Loucy (cell line): Measurements from ENCODE around the gene SAFB2.

ENCODE experiments used
- H2AFZ ChIP-seq: fragments of 200-600 bp; sonication (generic); 2 replicates; pipeline ENCODE4 v1.6.0; 2016; ENCODE audit warnings: antibody characterized with exemption, mild to moderate bottlenecking, low read length, moderate library complexity
- H3F3A ChIP-seq: fragments of 200-600 bp; 2 replicates; pipeline ENCODE4 v1.6.0; 2016; ENCODE audit warnings: antibody characterized with exemption, low read depth, mild to moderate bottlenecking
- H3K27me3 ChIP-seq: fragments of 200-600 bp; sonication (generic); 2 replicates; pipeline ENCODE4 v1.6.1; 2014; ENCODE audit warnings: low read length, mild to moderate bottlenecking; ENCODE audit not compliant: insufficient read depth, poor library complexity, severe bottlenecking
- H3K36me3 ChIP-seq: fragments of 200-600 bp; sonication (generic); 2 replicates; pipeline ENCODE4 v1.6.1; 2016; ENCODE audit warnings: low read length; ENCODE audit not compliant: insufficient read depth
- H3K4me1 ChIP-seq: fragments of 200-600 bp; sonication (generic); 2 replicates; pipeline ENCODE4 v1.5.1; 2014; ENCODE audit warnings: low read length, mild to moderate bottlenecking; ENCODE audit not compliant: insufficient read depth, poor library complexity, severe bottlenecking
- H3K4me2 ChIP-seq: fragments of 200-600 bp; sonication (generic); 2 replicates; pipeline ENCODE4 v1.6.0; 2014; ENCODE audit warnings: antibody characterized with exemption, low read length, low read depth, mild to moderate bottlenecking; ENCODE audit not compliant: poor library complexity, severe bottlenecking
- H3K4me3 ChIP-seq: fragments of 200-600 bp; sonication (generic); 2 replicates; pipeline ENCODE4 v1.5.1; 2014; ENCODE audit warnings: low read length, mild to moderate bottlenecking, mixed read lengths; ENCODE audit not compliant: poor library complexity, severe bottlenecking
- H3K79me2 ChIP-seq: fragments of 200-600 bp; sonication (generic); 2 replicates; pipeline ENCODE4 v1.6.1; 2014; ENCODE audit warnings: low read length; ENCODE audit not compliant: insufficient read depth
- H3K9ac ChIP-seq: fragments of 200-600 bp; sonication (generic); 2 replicates; pipeline ENCODE4 v1.6.0; 2014; ENCODE audit warnings: mild to moderate bottlenecking, low read depth, low read length, moderate library complexity; ENCODE audit not compliant: poor library complexity, severe bottlenecking
- H3K9me2 ChIP-seq: fragments of 200-600 bp; sonication (generic); replicated peaks from 2 replicates; pipeline ENCODE4 v1.6.1; 2016; ENCODE audit warnings: low read depth, low read length, mixed read lengths
- H3K9me3 ChIP-seq: fragments of 200-600 bp; sonication (generic); 2 replicates; pipeline ENCODE4 v1.6.1; 2014; ENCODE audit warnings: mild to moderate bottlenecking, antibody characterized with exemption, low read length, low read depth; ENCODE audit not compliant: insufficient read depth
- H4K20me1 ChIP-seq: fragments of 200-600 bp; sonication (generic); 2 replicates; pipeline ENCODE4 v1.6.0; 2014; ENCODE audit warnings: antibody characterized with exemption, low read length, mild to moderate bottlenecking; ENCODE audit not compliant: insufficient read depth, poor library complexity, severe bottlenecking
- EZH2phosphoT487 ChIP-seq: fragments of 200-600 bp; IDR thresholded peaks from 2 replicates; pipeline ENCODE4 v1.6.1; 2018; ENCODE audit warnings: antibody characterized with exemption, mild to moderate bottlenecking, moderate library complexity, borderline replicate concordance
- TF ChIP-seq, protein P1 (sequence below): fragments of 200-600 bp; sonication (generic); conservative IDR thresholded peaks from 2 replicates; pipeline ENCODE4 v1.5.1; 2014; ENCODE audit warnings: mild to moderate bottlenecking, antibody characterized with exemption, low read length

The SAFB2 gene

GRCh38 chr19:5642204-5642603 is 19.6 kb upstream of the SAFB2 start:
- H3K4me3 ChIP-seq = no peak overlapping the region
- no peak overlapping the region for H3K4me2 ChIP-seq
- H3K9ac ChIP-seq = no peak overlapping the region
- H3K9me2 ChIP-seq = no peaks in the 10 kb centered on the region
- H3K27me3 ChIP-seq = no peaks in the 10 kb centered on the region
- peaks cover 94% of the 10 kb centered on the region for H3K79me2 ChIP-seq
- peaks cover 77% of the 10 kb centered on the region for H3K36me3 ChIP-seq
- TF ChIP-seq EZH2phosphoT487 = no peak
- TF ChIP-seq, protein P1, sequence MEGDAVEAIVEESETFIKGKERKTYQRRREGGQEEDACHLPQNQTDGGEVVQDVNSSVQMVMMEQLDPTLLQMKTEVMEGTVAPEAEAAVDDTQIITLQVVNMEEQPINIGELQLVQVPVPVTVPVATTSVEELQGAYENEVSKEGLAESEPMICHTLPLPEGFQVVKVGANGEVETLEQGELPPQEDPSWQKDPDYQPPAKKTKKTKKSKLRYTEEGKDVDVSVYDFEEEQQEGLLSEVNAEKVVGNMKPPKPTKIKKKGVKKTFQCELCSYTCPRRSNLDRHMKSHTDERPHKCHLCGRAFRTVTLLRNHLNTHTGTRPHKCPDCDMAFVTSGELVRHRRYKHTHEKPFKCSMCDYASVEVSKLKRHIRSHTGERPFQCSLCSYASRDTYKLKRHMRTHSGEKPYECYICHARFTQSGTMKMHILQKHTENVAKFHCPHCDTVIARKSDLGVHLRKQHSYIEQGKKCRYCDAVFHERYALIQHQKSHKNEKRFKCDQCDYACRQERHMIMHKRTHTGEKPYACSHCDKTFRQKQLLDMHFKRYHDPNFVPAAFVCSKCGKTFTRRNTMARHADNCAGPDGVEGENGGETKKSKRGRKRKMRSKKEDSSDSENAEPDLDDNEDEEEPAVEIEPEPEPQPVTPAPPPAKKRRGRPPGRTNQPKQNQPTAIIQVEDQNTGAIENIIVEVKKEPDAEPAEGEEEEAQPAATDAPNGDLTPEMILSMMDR = no peak
- H3K4me1 ChIP-seq = no peaks in the 10 kb centered on the region
- H4K20me1 ChIP-seq = peaks cover 87% of the 10 kb centered on the region
- no peaks in the 10 kb centered on the region for H3F3A ChIP-seq
- no peak overlapping the region for H2AFZ ChIP-seq
- H3K9me3 ChIP-seq = no peaks in the 10 kb centered on the region

DNA sequence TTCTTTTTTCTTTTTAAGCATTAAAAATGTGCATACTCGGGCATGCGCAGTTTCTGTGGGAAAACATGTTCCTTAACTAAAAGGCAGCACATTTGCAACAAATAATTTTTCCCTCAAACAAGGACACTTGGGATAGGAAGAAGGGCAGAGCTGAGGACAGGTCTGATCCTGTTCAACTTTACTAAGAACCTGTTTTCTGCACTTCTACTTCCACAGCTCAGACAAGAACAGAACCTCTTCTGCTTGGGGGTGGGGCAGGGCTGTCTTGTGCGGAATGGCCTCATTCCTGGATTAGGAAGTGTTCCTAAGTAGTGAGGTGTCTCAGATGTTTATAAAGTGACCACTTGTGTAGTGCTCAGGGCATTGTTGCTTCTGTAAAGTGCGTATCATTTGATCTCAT is 18.6 kb upstream of the SAFB2 start:
- peaks cover 81% of the 10 kb centered on the region for H4K20me1 ChIP-seq
- TF ChIP-seq EZH2phosphoT487 = no peak
- TF ChIP-seq, protein P1 = no peak
- peaks cover 96% of the 10 kb centered on the region for H3K79me2 ChIP-seq
- H3K27me3 ChIP-seq = no peaks in the 10 kb centered on the region
- H3K9me2 ChIP-seq = no peaks in the 10 kb centered on the region
- no peaks in the 10 kb centered on the region for H3F3A ChIP-seq
- H3K9ac ChIP-seq = no peak overlapping the region
- H3K36me3 ChIP-seq = peaks cover 68% of the 10 kb centered on the region
- no peak overlapping the region for H3K4me2 ChIP-seq
- H3K4me3 ChIP-seq = no peak overlapping the region
- H3K4me1 ChIP-seq = no peaks in the 10 kb centered on the region
- H3K9me3 ChIP-seq = no peaks in the 10 kb centered on the region
- no peak overlapping the region for H2AFZ ChIP-seq

DNA sequence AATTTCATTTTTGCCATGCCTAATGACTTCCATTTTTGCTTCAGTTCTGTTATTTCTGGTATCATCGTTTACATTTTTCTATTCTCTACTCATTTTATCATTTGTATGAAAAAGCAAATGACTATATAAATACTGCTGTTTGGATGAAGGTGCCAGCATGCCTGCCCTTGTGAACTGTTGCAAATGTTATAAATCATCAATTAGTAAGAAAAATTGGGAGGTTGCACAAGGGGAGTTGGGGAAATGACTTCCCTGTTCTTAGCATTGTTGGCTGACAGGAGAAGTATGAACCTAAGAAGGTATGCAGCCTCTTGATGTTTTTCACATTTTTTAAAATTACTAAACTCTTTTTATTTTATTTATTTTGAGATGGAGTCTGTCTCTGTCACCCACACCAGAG is 15.4 kb upstream of the SAFB2 start:
- H3K4me1 ChIP-seq = no peaks in the 10 kb centered on the region
- no peak overlapping the region for H3K4me2 ChIP-seq
- no peaks in the 10 kb centered on the region for H3K9me3 ChIP-seq
- H3K9me2 ChIP-seq = no peaks in the 10 kb centered on the region
- no peak overlapping the region for H3K9ac ChIP-seq
- no peak overlapping the region for H2AFZ ChIP-seq
- H3K79me2 ChIP-seq = peaks cover 98% of the 10 kb centered on the region
- H3K27me3 ChIP-seq = no peaks in the 10 kb centered on the region
- H4K20me1 ChIP-seq = peaks cover 80% of the 10 kb centered on the region
- no peak overlapping the region for H3K4me3 ChIP-seq
- TF ChIP-seq, protein P1 = no peak
- TF ChIP-seq EZH2phosphoT487 = no peak
- H3F3A ChIP-seq = no peaks in the 10 kb centered on the region
- peaks cover 43% of the 10 kb centered on the region for H3K36me3 ChIP-seq
